HG03432 (cell line): Measurements from ENCODE around the gene C5orf63.
"Not testable (repeated sequence)": the region's sequence is repeated elsewhere in the genome, so short reads cannot be mapped to it uniquely, and the experiment has no call there.

Experiments used
- ATAC-seq: cut with Tn5 transposase; IDR thresholded peaks from one replicate; pipeline ENCODE4 v1.9.1; 2021; ENCODE audit warnings: mild to moderate bottlenecking, moderate library complexity; ENCODE audit not compliant: unreplicated experiment

C5orf63 gene

DNA sequence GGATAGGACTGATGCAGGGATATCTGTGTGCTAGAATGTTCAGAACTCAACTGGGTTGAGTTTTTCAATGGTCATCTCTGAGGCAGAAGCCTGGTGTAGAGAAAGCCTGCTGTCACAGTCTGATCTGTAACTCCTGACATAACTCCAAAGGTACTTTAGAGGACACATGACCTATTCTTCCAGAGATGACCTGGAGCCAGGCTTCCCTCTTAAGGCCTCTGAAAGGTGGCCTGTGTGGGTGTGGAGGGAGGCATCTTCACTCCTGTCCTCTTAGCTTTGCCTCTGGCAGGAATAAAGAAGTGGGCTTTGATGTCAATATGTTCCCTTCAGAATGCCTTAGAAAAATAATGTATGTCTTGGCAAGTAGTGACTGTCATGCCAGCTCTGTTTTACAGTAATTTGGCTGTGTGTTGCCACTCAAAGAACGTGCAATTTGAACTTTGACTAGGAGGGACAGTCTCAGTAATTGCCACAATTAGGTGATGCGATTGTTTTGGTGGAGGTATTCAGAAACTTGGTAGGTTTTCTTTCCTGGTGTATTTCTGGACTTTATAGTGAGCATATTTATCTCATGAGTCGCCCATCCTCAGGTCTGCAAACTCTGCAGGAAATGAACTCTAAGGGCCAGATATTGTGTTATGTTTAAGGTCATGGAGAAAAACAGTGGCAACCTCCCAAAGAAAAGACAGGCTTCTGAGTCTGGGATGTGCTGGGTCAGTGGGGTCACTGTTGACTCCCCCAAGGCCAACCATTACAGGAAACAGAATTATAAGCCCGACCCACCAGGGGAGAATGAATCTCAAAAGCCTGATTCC is 3.2 kb upstream of the C5orf63 start:
- ATAC-seq = no peak

DNA sequence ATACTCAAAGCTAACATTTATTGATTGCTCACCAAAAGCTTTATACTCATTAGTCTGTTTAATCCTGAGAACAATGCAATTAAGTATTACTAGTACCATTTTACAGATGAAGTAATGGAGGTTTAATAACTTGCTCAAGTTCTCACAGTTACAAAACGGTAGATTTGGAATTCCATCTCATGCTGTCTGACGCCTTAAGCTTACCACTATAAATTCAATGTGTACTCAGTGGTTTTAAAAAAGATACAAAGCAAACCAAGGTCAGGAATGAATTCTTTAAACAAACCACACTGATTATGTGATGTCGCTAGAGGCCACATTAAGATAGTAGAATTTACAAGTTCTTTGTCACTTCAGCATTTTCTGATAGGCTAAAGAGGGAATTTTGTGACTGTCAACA is 1.2 kb upstream of the C5orf63 start:
- ATAC-seq = no peak

DNA sequence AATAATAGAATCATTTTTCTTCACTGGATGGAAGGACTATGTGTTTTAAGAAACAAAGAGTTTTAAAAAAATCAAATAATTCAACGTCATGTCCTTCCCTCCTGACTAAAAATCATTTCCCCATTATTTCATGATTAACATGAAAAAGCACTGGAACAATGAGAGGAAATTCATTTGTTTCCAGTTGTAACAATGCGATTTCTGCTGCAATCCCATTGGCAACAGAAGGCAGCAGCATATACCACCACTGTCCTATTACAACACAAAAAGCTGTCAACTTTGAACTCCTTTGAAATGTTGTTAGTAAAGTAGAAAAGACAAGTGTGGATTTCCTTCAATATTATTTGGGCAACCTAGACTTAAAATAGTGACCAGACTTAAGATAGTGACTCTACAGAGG is 3.1 kb downstream of the C5orf63 start:
- ATAC-seq = no peak

DNA sequence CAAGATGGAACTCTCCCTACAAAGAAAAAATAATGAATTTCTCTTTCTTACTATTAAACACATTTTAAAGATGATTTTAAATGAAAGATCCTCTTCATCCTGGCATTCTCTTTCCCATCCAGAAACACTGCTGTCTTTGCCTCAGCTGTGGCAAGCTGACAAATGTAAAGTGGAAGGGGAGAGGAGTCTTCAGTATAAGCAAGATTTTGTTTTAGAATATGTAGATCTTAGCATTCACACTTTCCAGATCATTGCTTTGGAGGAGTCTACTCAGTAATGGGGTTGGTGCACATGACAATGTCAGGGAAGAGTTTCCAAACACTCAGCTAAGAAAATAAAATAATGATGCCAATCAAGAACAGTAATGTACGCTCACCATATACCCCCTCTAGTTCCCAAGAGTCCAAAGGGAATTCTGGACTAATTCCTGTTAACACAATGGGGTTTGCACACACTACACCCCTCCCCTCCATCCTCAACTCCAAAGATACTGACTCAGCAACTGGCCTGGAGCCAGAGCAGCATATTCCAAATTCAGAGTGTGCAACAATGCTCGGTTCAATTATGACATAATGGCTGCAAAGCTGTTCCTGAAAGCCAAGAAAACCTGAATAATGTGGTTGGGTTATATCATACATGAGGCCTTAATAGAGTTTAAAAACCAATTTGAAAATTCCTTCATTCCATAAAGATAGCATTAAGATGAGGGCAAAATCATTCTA is 4.6 kb downstream of the C5orf63 start:
- ATAC-seq = no peak

DNA sequence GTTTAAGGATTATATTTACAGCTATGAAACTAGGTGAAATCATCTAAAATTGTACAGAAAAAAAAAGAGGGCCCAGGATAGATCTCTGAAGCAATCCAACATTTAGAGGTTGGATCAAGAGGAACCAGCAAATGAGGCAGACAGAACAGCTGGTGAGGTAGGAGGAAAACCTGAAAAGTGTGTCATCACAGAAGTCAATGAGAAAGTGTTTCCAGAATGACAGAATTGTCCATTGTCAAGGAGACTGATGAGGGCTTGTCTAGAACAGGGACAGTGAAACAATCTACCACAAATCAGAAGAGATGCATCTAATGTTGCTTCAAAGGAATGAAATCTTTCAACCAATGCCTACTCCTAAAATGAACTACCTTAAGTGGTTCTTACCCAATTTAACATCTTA is 6.6 kb downstream of the C5orf63 start:
- no peak for ATAC-seq

DNA sequence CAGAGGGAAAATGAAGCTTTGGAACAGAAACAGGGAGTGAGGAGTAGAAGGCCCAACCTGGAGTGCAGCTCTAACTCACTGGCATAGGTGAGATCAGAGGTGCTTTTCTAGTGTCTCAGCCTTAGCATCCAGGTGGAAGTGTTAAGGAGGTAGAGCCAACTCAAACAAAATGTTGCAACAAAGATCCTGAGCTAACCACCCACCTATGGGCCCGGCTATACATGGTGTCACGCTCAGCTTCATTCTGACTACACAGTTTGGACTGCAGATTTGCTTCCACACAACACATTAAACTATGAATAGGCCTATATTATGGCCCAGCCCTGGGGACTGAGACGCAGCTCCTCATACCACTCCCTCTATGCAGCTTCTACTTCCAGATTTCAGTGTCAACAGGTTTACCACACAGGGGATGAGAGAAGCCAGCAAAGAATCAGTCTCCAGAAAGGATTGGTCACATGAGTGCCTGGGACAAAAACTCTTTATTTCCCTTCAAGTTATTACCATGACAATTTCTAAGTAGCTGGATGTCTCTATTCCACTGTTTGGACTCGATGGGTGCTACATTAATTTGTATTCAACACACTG is 9.0 kb downstream of the C5orf63 start:
- no peak for ATAC-seq

DNA sequence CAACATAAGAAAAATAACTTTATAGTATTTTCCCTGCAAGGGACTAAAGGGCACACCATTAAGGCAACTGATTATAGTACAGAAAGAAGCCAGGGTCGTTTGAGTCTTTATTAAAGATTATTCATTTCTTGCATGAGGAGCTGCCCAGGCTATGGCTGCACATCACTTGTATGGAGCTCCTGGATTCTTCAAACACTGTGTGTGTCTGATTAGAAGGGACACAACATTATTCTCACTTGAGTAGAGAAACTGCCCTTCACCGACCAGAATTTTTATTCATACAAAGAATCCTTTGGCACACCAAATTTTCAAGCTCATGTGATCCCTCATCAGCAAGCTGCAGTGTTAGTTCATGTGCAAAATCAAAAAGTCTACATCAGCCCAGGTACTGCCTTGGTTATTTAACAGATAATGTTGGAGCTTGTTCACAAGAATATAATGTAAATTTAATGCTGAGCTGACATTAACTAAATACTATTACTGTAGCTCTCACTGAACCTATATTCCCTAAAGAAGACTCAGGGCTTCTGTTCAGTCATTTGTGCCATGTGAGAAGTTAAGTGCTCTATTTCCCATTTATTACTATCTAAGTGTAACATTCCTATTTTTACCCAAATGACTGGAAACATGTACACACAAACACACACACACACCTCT is 9.9 kb downstream of the C5orf63 start:
- no peak for ATAC-seq

DNA sequence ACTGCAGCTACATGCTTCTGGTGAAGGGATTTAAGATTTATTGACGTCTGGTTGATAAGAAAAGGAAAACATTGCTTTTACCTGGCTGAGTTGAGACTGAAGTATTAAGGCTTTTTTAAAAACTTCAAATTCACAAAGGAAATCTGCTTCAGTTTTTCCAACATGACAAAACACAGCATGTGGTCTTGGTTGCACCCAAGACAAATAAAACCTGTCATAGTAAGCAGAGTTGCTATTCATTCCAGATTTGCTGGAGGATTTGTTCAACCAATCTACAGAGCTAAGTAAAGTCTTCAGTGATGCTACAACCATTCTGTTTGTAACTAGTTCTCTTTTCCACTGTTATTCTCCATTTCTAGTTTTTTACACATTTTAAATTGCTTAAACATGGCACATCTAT is 11.3 kb downstream of the C5orf63 start:
- no peak for ATAC-seq

DNA sequence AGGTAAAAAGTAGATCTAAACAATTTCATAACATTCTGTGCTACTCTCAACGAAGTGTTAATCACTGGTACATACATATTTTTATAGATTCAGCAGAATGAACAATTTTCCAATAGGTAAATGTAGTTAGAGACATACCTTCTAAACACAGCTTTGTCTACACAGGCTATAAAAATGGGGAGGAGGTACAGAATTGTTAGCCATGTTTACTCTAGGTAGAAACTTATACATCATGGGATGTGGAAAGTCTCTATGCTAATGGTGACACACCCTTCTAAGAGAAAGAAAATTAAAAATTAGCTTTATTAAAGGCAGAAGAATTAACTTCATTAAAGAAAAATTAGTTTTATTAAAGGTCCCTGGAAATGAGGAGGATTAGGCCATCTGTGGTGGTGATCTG is 11.8 kb downstream of the C5orf63 start:
- ATAC-seq = no peak

DNA sequence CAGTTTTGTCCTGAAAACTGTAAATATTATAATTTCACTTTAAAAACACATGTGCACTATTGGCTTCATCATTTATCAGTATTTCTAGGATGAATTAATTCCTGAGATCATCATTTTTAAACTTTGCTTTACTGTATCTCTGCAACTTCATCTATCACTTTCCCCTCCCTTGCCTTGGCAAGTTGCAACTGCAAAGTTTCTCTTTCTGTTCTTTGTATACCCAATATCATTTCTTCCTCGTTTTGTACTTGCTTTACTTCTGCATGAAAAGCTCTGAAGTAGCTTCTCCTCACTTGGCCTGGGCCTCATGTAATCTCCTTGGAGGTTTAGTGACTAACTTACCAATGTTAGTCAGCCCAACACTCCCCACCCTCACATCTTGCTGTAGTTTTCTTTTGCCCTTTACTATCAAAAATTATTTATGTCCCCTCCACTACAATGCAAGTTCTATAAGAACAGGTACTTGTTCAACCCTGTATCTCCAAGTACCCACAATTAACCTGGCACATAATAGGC is 12.8 kb downstream of the C5orf63 start:
- ATAC-seq = no peak

DNA sequence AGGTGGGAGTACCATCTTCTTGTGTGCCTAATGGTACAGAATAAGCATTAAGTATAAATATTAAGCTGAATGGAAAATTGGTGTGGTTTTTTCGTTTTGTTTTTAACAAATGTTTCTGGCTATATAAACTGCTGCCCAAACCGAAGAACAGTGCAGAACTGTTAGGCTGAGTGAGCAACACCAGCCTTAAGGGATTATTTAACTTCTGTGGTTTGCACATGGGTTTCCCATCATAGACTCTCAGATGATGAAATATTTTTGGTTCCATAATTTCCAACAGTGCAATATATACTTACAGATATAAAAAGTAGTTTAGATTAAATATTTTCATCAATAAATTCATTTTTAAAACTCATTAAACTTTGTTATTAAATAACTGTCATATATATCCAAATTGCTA is 16.4 kb downstream of the C5orf63 start:
- no peak for ATAC-seq

DNA sequence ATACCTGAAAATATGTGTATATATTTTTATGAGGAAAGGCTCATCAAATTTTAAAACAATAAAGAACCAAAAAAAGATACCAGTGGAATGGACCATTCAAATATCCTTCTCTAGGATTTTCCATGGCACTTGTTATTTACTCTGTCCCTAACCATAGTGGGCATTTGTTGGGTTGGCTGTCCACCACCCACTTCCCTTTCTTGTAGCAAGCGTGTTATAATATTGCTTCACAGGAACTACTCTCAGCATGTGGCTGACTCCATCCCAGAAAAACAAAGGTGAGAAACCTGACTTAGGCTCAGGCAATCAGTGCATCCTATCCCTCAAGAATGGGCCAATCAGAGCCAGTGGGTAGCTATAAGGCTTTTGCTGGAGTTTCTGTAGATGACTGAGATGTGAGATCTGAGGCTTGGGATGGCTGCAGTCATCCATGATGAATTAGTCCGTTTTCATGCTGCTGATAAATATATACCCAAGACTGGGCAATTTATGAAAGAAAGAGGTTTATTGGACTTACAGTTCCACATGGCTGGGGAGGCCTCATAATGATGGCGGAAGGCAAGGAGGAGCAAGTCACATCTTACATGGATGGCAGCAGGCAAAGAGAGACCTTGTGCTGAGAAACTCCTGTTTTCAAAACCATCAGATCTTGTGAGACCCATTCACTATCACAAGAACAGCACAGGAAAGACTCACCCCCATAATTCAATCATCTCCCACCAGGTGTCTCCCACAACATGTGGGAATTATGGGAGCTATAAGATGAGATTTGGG is 17.2 kb downstream of the C5orf63 start:
- no peak for ATAC-seq

DNA sequence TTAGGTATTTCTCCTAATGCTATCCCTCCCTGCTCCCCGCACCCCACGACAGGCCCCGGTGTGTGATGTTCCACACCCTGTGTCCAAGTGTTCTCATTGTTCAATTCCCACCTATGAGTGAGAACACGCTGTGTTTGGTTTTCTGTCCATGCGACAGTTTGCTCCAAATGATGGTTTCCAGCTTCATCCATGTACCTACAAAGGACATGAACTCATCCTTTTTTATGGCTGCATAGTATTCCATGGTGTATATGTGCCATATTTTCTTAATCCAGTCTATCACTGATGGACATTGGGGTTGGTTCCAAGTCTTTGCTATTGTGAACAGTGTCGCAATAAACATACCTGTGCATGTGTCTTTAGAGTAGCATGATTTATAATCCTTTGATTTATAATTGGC is 19.8 kb downstream of the C5orf63 start:
- ATAC-seq = not testable (repeated sequence)

DNA sequence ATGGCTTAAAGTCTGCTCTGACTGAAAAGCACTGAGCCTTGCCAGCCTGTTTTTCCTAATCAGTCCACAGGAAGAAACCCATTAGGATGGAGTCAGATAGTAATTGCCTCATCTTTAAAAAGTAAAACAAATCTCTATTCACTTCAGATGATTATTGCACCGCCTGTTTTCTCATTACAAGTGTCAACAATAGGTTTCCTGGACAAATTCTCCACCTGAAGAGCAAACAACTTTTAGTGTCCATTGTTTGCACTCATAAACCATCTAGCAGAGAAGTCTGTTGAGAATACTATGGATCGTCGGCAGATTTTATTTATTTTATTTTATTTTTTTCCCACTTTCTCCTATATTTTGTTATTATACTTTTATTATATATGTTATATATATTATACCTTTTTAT is 20.3 kb downstream of the C5orf63 start:
- no peak for ATAC-seq

DNA sequence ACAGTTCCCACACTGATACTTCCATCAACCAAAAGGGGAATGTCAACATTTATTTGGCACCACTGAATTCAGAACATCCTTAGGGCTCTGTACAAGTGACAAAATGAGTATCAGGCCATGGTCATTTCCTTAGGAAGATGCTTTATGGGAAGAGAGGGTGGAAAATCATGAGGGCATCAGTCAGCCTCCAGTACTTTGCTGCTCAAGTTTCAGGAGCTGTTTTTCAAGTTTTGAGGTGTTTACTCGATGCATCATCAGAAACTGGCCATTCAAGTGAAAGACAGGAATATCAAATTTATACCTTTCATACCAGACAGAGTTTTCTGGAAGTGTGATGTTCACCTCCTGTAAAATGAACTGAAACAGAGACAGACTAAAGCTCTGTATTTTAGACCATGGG is 21.7 kb downstream of the C5orf63 start:
- ATAC-seq = no peak

DNA sequence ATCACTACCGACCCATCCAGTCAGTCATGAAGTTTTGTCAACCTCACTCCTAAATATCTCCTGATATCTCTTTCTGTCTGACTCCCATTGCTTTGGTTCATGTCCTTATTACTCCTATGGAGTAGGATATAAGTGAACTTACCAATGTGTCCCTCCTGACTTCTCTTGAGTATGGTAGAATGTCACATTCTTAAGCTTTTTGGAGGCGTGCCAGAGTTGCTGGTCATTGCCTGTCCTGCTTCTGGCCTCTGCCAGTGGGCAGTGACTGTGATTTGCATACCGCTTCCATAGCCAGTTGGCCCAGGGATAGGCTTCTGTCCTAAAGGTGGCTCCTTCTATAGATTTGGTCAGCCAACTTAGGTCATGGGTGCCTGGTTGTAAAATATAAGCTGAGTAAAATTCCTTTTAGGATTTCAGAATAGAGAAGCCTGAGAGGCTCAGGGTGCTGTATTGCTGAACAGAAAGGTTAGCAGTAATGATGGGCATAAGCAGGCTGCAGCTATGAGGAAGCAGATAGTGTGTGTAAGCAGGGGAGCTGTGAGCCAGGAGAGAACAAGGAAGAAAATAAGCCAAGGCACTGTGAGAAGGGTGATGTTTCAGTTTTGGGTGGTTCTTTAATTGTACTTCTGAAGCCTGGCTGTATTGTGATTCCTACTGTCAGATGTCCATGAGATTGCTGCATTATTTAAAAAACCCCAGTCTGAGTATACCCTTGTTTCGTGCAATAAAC is 26.8 kb downstream of the C5orf63 start:
- no peak for ATAC-seq

DNA sequence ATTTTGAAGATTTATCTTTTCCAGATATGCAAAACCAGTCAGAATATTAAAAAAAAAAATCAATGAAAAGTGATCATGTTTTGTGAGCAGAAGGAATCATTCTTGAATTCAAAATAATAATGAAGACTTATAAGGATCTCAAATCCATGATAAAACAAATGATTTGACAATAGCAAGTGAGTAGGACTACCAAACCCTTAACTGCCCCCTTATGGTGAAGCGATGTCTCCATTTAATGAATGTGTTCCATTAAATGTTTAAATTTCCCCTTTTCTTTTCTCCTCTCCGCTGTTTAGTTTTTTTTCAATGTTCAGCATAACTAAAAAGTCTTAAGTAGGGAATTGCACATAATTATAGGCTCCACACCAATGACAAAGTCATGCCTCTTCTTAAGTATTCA is 30.7 kb downstream of the C5orf63 start:
- no peak for ATAC-seq

DNA sequence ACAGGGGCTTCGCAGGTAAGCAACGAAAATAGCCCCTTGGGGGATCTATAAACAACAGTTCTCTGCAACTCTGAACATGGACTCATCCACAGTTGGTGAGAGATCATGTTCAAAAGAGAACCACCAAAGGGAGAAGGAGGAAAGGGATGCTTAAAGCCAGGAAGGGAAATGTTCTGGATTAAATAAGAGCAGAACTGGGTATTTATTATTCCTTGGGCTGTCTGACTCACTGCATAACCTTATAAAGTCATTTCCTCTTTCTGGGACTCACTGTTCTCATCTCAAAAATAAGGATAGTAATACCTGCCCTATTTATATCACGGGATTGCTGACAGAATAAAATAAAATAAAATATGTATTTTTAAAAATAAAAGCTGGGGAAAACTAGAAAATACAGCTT is 31.7 kb downstream of the C5orf63 start:
- ATAC-seq = no peak

DNA sequence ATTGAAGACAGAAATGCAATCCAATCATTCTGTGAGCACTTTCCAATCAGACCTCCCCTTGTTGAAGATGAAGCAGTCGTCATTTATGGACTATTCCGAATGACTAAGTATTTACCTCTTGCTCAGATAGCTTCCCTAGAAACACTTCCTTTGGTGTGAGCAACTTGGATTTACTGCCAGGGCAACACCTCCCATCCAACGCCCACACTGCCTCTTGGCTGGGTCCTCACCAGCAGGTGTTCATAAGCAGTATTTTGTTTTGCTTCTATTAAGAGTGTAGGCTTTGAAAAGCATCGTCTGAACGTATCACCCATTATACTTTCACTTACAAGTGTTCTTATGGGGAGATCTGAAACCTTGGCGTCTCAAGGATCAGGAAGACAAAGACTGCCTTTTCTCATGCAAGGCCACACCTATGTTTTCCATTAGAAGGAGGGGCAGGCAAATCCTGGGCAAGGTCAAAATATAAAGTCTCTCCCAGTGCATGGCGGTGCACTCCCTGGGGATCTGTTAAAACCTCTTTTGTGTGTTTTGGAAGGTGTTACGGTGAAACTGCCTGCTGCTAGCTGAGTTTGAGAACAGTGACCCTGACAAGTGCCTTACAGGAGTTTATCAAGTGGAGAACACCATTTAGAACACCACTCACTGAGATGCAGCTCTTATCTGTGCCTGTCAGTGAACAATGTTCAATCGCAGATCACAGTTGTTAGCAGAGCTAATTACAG is 32.3 kb downstream of the C5orf63 start:
- ATAC-seq = no peak
